PFSK-1 (cell line): ENCODE results near the gene SPNS1.

Source experiments
- POLR2AphosphoS5 ChIP-seq: IDR thresholded peaks from 2 replicates; pipeline ENCODE4 v1.6.1; 2012; ENCODE audit warnings: low read depth, mild to moderate bottlenecking, control low read depth, low read length, moderate library complexity
- REST ChIP-seq, 2 experiments: IDR thresholded peaks; 2 replicates each; pipeline versions ENCODE4 v1.6.1 to v1.8.0; 2011 to 2012; ENCODE audit warnings: low read depth in 2 of 2, low read length in 2 of 2, control low read depth in 1 of 2, inconsistent platforms in 1 of 2, mild to moderate bottlenecking in 1 of 2, moderate library complexity in 1 of 2; ENCODE audit not compliant: insufficient read depth in 1 of 2
- SIN3A ChIP-seq: IDR thresholded peaks from 2 replicates; pipeline ENCODE4 v1.6.1; 2012; ENCODE audit warnings: mild to moderate bottlenecking, low read length, moderate library complexity, borderline replicate concordance; ENCODE audit not compliant: insufficient read depth

- TF ChIP-seq POLR2AphosphoS5 (no peak), REST (IDR thresholded peaks at IDR 0.05; ENCODE audit: insufficient read depth in 1 of 2, low read depth in 2 of 2, low read length in 2 of 2) (no peak), SIN3A (no peak)
Measured at GRCh38 chr16:29012913-29013553, 38.5 kb downstream of the SPNS1 start.
